GM23338 (cell line): ENCODE data around the gene ILKAP. TPM values are rescaled to one million over a fixed set of nuclear protein-coding genes. Genes with fewer than 3 reads are reported as not detected.

Experiments
- ATAC-seq: fragments of 200-7000 bp; cut with Tn5 transposase; 3 replicates; pipeline ENCODE4 v1.9.1; 2020
- DNase-seq: peaks from one replicate; pipeline ENCODE4 v3.0.0-alpha.2; 2015; ENCODE audit warnings: low spot score
- H2AFZ ChIP-seq: fragments of 200-600 bp; sonication (generic); 2 replicates; pipeline ENCODE4 v1.8.0; 2016; ENCODE audit warnings: antibody characterized with exemption, mild to moderate bottlenecking, moderate library complexity
- H3F3A ChIP-seq: fragments of 200-600 bp; sonication (generic); replicated peaks from 2 replicates; pipeline ENCODE4 v1.8.0; 2017; ENCODE audit warnings: antibody characterized with exemption, mixed run types, low read depth
- H3K27ac ChIP-seq: fragments of 200-600 bp; sonication (generic); 2 replicates; pipeline ENCODE4 v1.6.1; 2016; ENCODE audit warnings: low read depth
- H3K27me3 ChIP-seq: fragments of 200-600 bp; sonication (generic); 2 replicates; pipeline ENCODE4 v1.8.0; 2016; ENCODE audit warnings: mild to moderate bottlenecking, mixed run types, moderate library complexity; ENCODE audit not compliant: insufficient read depth
- H3K36me3 ChIP-seq: fragments of 200-600 bp; sonication (generic); 2 replicates; pipeline ENCODE4 v1.8.0; 2016; ENCODE audit warnings: mild to moderate bottlenecking; ENCODE audit not compliant: insufficient read depth
- H3K4me1 ChIP-seq: fragments of 200-600 bp; sonication (generic); 2 replicates; pipeline ENCODE4 v1.8.0; 2016; ENCODE audit warnings: mild to moderate bottlenecking, moderate library complexity; ENCODE audit not compliant: insufficient read depth
- H3K4me2 ChIP-seq: fragments of 200-600 bp; sonication (generic); 2 replicates; pipeline ENCODE4 v1.7.1; 2017; ENCODE audit warnings: mixed run types
- H3K4me3 ChIP-seq: fragments of 200-600 bp; sonication (generic); 2 replicates; pipeline ENCODE4 v1.6.1; 2016; ENCODE audit warnings: mixed run types
- H3K79me2 ChIP-seq: fragments of 200-600 bp; sonication (generic); replicated peaks from 2 replicates; pipeline ENCODE4 v1.8.0; 2017; ENCODE audit warnings: mild to moderate bottlenecking; ENCODE audit not compliant: insufficient read depth
- H3K9me2 ChIP-seq: fragments of 200-600 bp; sonication (generic); 2 replicates; pipeline ENCODE4 v1.8.0; 2017; ENCODE audit not compliant: insufficient read depth
- H4K20me1 ChIP-seq: fragments of 200-600 bp; sonication (generic); replicated peaks from 2 replicates; pipeline ENCODE4 v1.8.0; 2017; ENCODE audit warnings: mild to moderate bottlenecking; ENCODE audit not compliant: insufficient read depth
- H3K27ac Mint-ChIP-seq: 2 replicates; pipeline ENCODE4 v1.8.0; 2020; ENCODE audit warnings: inconsistent platforms, mild to moderate bottlenecking, moderate library complexity, mixed read lengths
- H3K27me3 Mint-ChIP-seq: 3 replicates; pipeline ENCODE4 v1.8.0; 2022; ENCODE audit warnings: low read depth, mild to moderate bottlenecking, moderate library complexity, mixed read lengths, inconsistent platforms; ENCODE audit not compliant: insufficient read depth, poor library complexity
- H3K36me3 Mint-ChIP-seq: 3 replicates; pipeline ENCODE4 v1.8.0; 2021; ENCODE audit warnings: low read depth, mild to moderate bottlenecking, inconsistent platforms, moderate library complexity, mixed read lengths
- H3K4me1 Mint-ChIP-seq: 3 replicates; pipeline ENCODE4 v1.8.0; 2020; ENCODE audit warnings: mild to moderate bottlenecking, inconsistent platforms, mixed read lengths
- H3K4me3 Mint-ChIP-seq: 3 replicates; pipeline ENCODE4 v1.8.0; 2021; ENCODE audit warnings: moderate library complexity, mild to moderate bottlenecking, inconsistent platforms, mixed read lengths
- H3K9me3 Mint-ChIP-seq: 3 replicates; pipeline ENCODE4 v1.8.0; 2020; ENCODE audit warnings: moderate library complexity, mild to moderate bottlenecking, inconsistent platforms, mixed read lengths
- CTCF ChIP-seq, 2 experiments: fragments of 200-600 bp in 1 of 2; sonication (generic) in 1 of 2; conservative IDR thresholded peaks; 2 replicates each; pipeline versions ENCODE4 v1.5.1 to v1.6.1; 2016 to 2017; ENCODE audit warnings: antibody characterized with exemption in 2 of 2, low read depth in 2 of 2, mild to moderate bottlenecking in 2 of 2, moderate library complexity in 1 of 2
- ETS1 ChIP-seq: IDR thresholded peaks from 2 replicates; pipeline ENCODE4 v1.6.1; 2016; ENCODE audit warnings: antibody characterized with exemption
- EZH2 ChIP-seq: fragments of 200-600 bp; sonication (generic); IDR thresholded peaks from one replicate; pipeline ENCODE4 v1.8.0; 2017; ENCODE audit warnings: antibody characterized with exemption, mild to moderate bottlenecking, low read depth; ENCODE audit not compliant: unreplicated experiment
- EZH2phosphoT487 ChIP-seq: fragments of 200-600 bp; sonication (generic); IDR thresholded peaks from one replicate; pipeline ENCODE4 v1.8.1; 2018; ENCODE audit warnings: antibody characterized with exemption; ENCODE audit not compliant: unreplicated experiment
- JUNB ChIP-seq: IDR thresholded peaks from one replicate; pipeline ENCODE4 v1.6.1; 2016; ENCODE audit warnings: antibody characterized with exemption; ENCODE audit not compliant: unreplicated experiment
- NANOG ChIP-seq: IDR thresholded peaks from 2 replicates; pipeline ENCODE4 v1.6.1; 2016; ENCODE audit warnings: antibody characterized with exemption, borderline replicate concordance
- POLR2AphosphoS5 ChIP-seq: IDR thresholded peaks from 2 replicates; pipeline ENCODE4 v1.6.1; 2016; ENCODE audit warnings: antibody characterized with exemption, low read depth
- REST ChIP-seq: IDR thresholded peaks from one replicate; pipeline ENCODE4 v1.6.1; 2018; ENCODE audit warnings: antibody characterized with exemption; ENCODE audit not compliant: unreplicated experiment
- STAT1 ChIP-seq: IDR thresholded peaks from one replicate; pipeline ENCODE4 v1.6.1; 2016; ENCODE audit warnings: antibody characterized with exemption; ENCODE audit not compliant: unreplicated experiment
- ZNF114 ChIP-seq: fragments of 250-450 bp; sonication (Bioruptor Pico); IDR thresholded peaks from 2 replicates; pipeline ENCODE4 v1.5.0; 2020; ENCODE audit warnings: mild to moderate bottlenecking, moderate library complexity
- ZNF331 ChIP-seq: fragments of 250-450 bp; sonication (Bioruptor Pico); IDR thresholded peaks from 2 replicates; pipeline ENCODE4 v1.5.0; 2020; ENCODE audit warnings: low read depth, mild to moderate bottlenecking, moderate library complexity
- polyA plus RNA-seq: library from polyadenylated mRNA; unstranded; fragments of >200 nt; fragmentation: Nextera tagmentation; extraction: Ambion mirVana; gene quantifications from 2 replicates; pipeline ENCODE4 v1.2.1, GENCODE V29; 2016
- total RNA-seq: library from RNA; depleted of rRNA; stranded (reverse); fragments of >200 nt; shearing (Covaris generic); gene quantifications from 2 replicates; pipeline ENCODE4 v1.2.3, GENCODE V29; 2014

The ILKAP gene
- total and polyA plus RNA-seq, 2 experiments from 2014 or later, result 17.0 to 35.9 TPM

- TF ChIP-seq JUNB (no peak), STAT1 (no peak), ZNF331 (CRISPR knock-in tag) (no peak), REST (no peak), ZNF114 (CRISPR knock-in tag) (no peak), CTCF (conservative IDR thresholded peaks at IDR 0.05; ENCODE audit: low read depth in 2 of 2) (no peak), EZH2phosphoT487 (no peak)
- no peak overlapping the region; the same call in 2 of the 3 replicates for H3K4me3 Mint-ChIP-seq
- Histone ChIP-seq H3K27me3 (peaks cover 28% of the 10 kb centered on the region), H3F3A (no peaks in the 10 kb centered on the region), H4K20me1 (no peaks in the 10 kb centered on the region), H2AFZ (no peak overlapping the region), H3K4me2 (no peak overlapping the region), H3K4me1 (peaks cover 4% of the 10 kb centered on the region; the same call in 1 of the 2 replicates), H3K4me3 (no peak overlapping the region), H3K27ac (no peak overlapping the region), H3K36me3 (no peaks in the 10 kb centered on the region), H3K79me2 (no peaks in the 10 kb centered on the region), H3K9me2 (no peaks in the 10 kb centered on the region)
- no peaks in the 10 kb centered on the region; the same call in 2 of the 3 replicates for H3K36me3 Mint-ChIP-seq
- H3K27me3 Mint-ChIP-seq, result peaks cover 36% of the 10 kb centered on the region
- DNase-seq (no peak), ATAC-seq (no peak)
- no peak overlapping the region for H3K27ac Mint-ChIP-seq
- H3K9me3 Mint-ChIP-seq, result peaks cover 3% of the 10 kb centered on the region; the same call in 2 of the 3 replicates
- H3K4me1 Mint-ChIP-seq, result peaks cover 13% of the 10 kb centered on the region
Measured at GRCh38 chr2:238228700-238229099, 25.2 kb upstream of the ILKAP start.

- Mint-ChIP-seq H3K27me3 (peaks cover 34% of the 10 kb centered on the region), H3K9me3 (peaks cover 3% of the 10 kb centered on the region; the same call in 2 of the 3 replicates), H3K4me3 (no peak overlapping the region), H3K36me3 (no peaks in the 10 kb centered on the region; the same call in 2 of the 3 replicates), H3K4me1 (peaks cover 13% of the 10 kb centered on the region), H3K27ac (no peak overlapping the region)
- Histone ChIP-seq H3K27ac (no peak overlapping the region), H3K36me3 (no peaks in the 10 kb centered on the region), H2AFZ (no peak overlapping the region; the same call in 1 of the 2 replicates), H3K9me2 (no peaks in the 10 kb centered on the region), H3K27me3 (peaks cover 28% of the 10 kb centered on the region), H3F3A (no peaks in the 10 kb centered on the region), H3K4me1 (peaks cover 4% of the 10 kb centered on the region; the same call in 1 of the 2 replicates), H4K20me1 (no peaks in the 10 kb centered on the region), H3K4me3 (no peak overlapping the region), H3K4me2 (no peak overlapping the region), H3K79me2 (no peaks in the 10 kb centered on the region)
- ATAC-seq (peak; percentile 38), DNase-seq (peak; percentile 31)
- no peak for TF ChIP-seq POLR2AphosphoS5
- TF ChIP-seq ETS1, result no peak
- TF ChIP-seq CTCF (conservative IDR thresholded peaks at IDR 0.05; ENCODE audit: low read depth in 2 of 2), result no peak
- no peak for TF ChIP-seq EZH2
- no peak for TF ChIP-seq REST
- no peak for TF ChIP-seq NANOG
- TF ChIP-seq JUNB, result no peak
- no peak for TF ChIP-seq EZH2phosphoT487
- no peak for TF ChIP-seq STAT1
Measured at GRCh38 chr2:238227587-238228032, 24.1 kb upstream of the ILKAP start.
